Measurements from ENCODE around the gene STAG1. TPM values are rescaled to one million over a fixed set of nuclear protein-coding genes. Genes with fewer than 3 reads are reported as not detected.
"Not testable (repeated sequence)": the region's sequence is repeated elsewhere in the genome, so short reads cannot be mapped to it uniquely, and the experiment has no call there.

Gene STAG1
- total RNA-seq, 1 donor from 2014 or later: 18.4 TPM

DNA sequence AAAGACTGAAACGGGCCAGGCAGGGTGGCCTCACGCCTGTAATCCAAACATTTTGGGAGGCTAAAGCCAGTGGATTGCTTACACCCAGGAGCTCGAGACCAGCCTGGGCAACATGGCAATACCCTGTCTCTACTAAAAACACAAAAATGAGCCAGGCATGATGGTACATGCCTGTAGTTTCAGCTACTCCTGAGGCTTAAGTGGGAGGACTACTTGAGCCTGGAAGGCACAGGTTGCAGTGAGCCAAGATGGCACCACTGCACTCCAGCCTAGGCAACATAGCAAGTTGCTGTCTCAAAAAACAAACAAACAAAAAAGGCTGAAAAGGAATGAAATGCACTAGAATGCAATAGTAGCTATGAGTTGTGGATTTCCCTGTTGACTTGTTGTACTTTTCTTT, 94.7 kb downstream of the STAG1 start:
- TF ChIP-seq CTCF (IDR thresholded peaks at IDR 0.05; ENCODE audit: borderline replicate concordance): no peak
- no peak for DNase-seq
- intact Hi-C loops (cut with micrococcal nuclease): no loop called here

DNA sequence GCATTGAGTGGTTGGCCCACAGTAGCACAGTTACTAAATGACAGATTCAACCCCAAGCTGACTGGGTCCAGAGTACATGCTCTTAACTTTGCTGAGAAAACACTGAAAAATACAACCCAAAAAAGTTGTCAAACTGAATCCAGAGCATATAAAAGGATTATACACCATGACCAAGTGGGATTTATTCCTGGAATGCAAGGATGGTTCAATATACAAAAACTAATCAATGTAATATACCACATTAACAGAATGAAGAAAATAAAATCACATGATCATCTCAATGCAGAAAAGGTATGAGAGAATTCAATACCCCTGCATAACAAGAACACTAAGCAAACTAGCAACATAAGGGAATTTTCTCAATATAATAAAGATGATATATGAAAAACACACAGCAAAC, 98.5 kb downstream of the STAG1 start:
- TF ChIP-seq CTCF (IDR thresholded peaks at IDR 0.05; ENCODE audit: borderline replicate concordance): no peak
- intact Hi-C loops (cut with micrococcal nuclease): no loop called here
- peaks cover 5% of the 10 kb centered on the region for H3K4me1 ChIP-seq
- H3K4me3 ChIP-seq: no peak overlapping the region
- DNase-seq: no peak
- peaks cover 36% of the 10 kb centered on the region for H3K9me3 ChIP-seq (replicated peaks)
- no peaks in the 10 kb centered on the region for H3K36me3 ChIP-seq
- no peaks in the 10 kb centered on the region for H3K27me3 ChIP-seq (ENCODE audit: low read depth)
- no peak overlapping the region for H3K27ac ChIP-seq (replicated peaks)

More for the DNA sequence above, 94.7 kb downstream of the STAG1 start:
- no peak overlapping the region for H3K27ac ChIP-seq (replicated peaks)
- no peak overlapping the region for H3K4me3 ChIP-seq
- peaks cover 17% of the 10 kb centered on the region for H3K4me1 ChIP-seq
- H3K36me3 ChIP-seq: no peaks in the 10 kb centered on the region
- no peaks in the 10 kb centered on the region for H3K27me3 ChIP-seq (ENCODE audit: low read depth)
- peaks cover 35% of the 10 kb centered on the region for H3K9me3 ChIP-seq (replicated peaks)

GRCh38 chr3:136651581-136651980, 100.6 kb downstream of the STAG1 start:
- DNase-seq: no peak
- H3K9me3 ChIP-seq (replicated peaks): peaks cover 36% of the 10 kb centered on the region
- H3K27me3 ChIP-seq (ENCODE audit: low read depth): no peaks in the 10 kb centered on the region
- no peaks in the 10 kb centered on the region for H3K36me3 ChIP-seq
- TF ChIP-seq CTCF (IDR thresholded peaks at IDR 0.05; ENCODE audit: borderline replicate concordance): no peak
- no peak overlapping the region for H3K27ac ChIP-seq (replicated peaks)
- intact Hi-C loops (cut with micrococcal nuclease): no loop called here
- H3K4me1 ChIP-seq: peaks cover 3% of the 10 kb centered on the region
- H3K4me3 ChIP-seq: no peak overlapping the region

DNA sequence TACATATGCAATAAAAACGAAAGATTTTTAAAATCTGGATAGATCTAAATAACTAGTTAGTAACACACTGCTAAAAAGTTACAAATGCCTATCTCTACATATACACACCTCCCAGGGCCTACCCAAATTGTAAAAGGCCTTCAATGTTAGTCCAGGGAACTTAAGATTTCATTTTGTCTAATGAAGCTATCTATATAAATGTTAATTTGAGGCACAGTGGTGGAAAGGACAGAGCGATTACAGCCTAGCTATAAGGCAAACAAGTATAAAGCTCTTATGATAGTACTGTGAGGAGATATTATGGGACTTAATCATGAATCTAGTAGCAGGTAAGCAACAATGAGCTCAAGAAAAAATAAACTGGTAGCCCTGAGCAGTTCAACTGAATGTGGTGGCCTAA, 101.7 kb downstream of the STAG1 start:
- Histone ChIP-seq H3K4me3 (no peak overlapping the region), H3K9me3 (replicated peaks) (peaks cover 31% of the 10 kb centered on the region), H3K36me3 (no peaks in the 10 kb centered on the region), H3K27ac (replicated peaks) (no peak overlapping the region), H3K27me3 (ENCODE audit: low read depth) (no peaks in the 10 kb centered on the region), H3K4me1 (peaks cover 3% of the 10 kb centered on the region)
- intact Hi-C loops (cut with micrococcal nuclease): no loop called here
- no peak for DNase-seq
- no peak for TF ChIP-seq CTCF (IDR thresholded peaks at IDR 0.05; ENCODE audit: borderline replicate concordance)

GRCh38 chr3:136645915-136646314, 106.3 kb downstream of the STAG1 start:
- no peaks in the 10 kb centered on the region for H3K27me3 ChIP-seq (ENCODE audit: low read depth)
- intact Hi-C loops (cut with micrococcal nuclease): no loop called here
- no peaks in the 10 kb centered on the region for H3K9me3 ChIP-seq (replicated peaks)
- peaks cover 12% of the 10 kb centered on the region for H3K4me1 ChIP-seq
- no peak for DNase-seq
- no peak for TF ChIP-seq CTCF (IDR thresholded peaks at IDR 0.05; ENCODE audit: borderline replicate concordance)
- no peaks in the 10 kb centered on the region for H3K36me3 ChIP-seq
- no peak overlapping the region for H3K4me3 ChIP-seq
- H3K27ac ChIP-seq (replicated peaks): no peak overlapping the region

- no peak for DNase-seq
- intact Hi-C loops (cut with micrococcal nuclease): no loop called here
- Histone ChIP-seq H3K36me3 (no peaks in the 10 kb centered on the region), H3K27me3 (ENCODE audit: low read depth) (no peaks in the 10 kb centered on the region), H3K9me3 (replicated peaks) (no peaks in the 10 kb centered on the region), H3K4me1 (peaks cover 16% of the 10 kb centered on the region), H3K27ac (replicated peaks) (no peak overlapping the region), H3K4me3 (no peak overlapping the region)
- no peak for TF ChIP-seq CTCF (IDR thresholded peaks at IDR 0.05; ENCODE audit: borderline replicate concordance)
These were observed 108.0 kb downstream of the STAG1 start for GRCh38 chr3:136644212-136644611.

- H3K27me3 ChIP-seq (ENCODE audit: low read depth); DNase-seq; H3K27ac ChIP-seq (replicated peaks); H3K9me3 ChIP-seq (replicated peaks); intact Hi-C loops (cut with micrococcal nuclease); H3K36me3 ChIP-seq; H3K4me3 ChIP-seq: not testable (repeated sequence)
- H3K4me1 ChIP-seq: peaks cover 22% of the 10 kb centered on the region
These were observed 108.8 kb downstream of the STAG1 start for GRCh38 chr3:136643380-136643779.
